NCI-H1048 (cell line): ENCODE measurements around the gene ATXN10.
"Not testable (repeated sequence)": the region's sequence is repeated elsewhere in the genome, so short reads cannot be mapped to it uniquely, and the experiment has no call there.

ENCODE experiments used
- DNase-seq: peaks from one replicate; lab custom pipeline; 2025; lab: John Stamatoyannopoulos, UW

The ATXN10 gene

DNA sequence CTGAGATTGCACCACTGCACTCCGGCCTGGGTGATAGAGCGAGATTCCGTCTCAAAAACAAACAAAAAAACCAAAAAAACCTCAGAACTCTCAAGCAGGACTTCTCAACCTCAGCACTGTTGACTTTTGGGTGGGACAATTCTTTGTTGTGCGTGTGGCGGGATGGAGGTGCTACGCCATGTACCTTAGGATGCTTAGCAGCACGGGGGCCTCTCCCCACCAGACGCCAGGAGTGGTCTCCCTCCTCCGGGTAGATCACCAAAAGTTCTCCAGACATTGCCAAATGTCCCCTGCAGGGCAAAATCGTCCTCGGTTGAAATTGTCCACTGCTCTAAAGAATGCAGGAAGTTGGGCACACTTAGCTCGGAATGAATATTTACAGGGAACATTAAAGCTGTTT is 26.9 kb upstream of the ATXN10 start:
- DNase-seq, result no peak

DNA sequence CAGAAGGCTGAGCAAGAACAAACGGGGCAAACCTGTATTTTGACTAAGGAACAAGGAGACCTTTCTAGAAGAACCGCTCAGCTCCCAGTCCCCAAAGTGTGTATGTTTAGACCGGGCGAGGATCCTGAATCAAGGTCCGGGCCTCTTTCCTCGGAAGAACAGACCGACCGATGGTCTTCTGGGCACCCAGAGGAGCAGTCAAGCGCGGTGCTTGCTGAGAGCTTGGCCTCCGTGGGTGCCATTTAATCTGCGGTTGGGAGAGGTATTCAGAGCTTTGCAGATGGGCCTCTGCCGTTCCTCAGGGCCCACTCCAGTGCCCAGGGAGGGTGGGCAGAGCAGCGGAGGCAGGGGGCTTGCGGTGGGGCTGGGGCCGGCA is 26.5 kb upstream of the ATXN10 start:
- no peak for DNase-seq

DNA sequence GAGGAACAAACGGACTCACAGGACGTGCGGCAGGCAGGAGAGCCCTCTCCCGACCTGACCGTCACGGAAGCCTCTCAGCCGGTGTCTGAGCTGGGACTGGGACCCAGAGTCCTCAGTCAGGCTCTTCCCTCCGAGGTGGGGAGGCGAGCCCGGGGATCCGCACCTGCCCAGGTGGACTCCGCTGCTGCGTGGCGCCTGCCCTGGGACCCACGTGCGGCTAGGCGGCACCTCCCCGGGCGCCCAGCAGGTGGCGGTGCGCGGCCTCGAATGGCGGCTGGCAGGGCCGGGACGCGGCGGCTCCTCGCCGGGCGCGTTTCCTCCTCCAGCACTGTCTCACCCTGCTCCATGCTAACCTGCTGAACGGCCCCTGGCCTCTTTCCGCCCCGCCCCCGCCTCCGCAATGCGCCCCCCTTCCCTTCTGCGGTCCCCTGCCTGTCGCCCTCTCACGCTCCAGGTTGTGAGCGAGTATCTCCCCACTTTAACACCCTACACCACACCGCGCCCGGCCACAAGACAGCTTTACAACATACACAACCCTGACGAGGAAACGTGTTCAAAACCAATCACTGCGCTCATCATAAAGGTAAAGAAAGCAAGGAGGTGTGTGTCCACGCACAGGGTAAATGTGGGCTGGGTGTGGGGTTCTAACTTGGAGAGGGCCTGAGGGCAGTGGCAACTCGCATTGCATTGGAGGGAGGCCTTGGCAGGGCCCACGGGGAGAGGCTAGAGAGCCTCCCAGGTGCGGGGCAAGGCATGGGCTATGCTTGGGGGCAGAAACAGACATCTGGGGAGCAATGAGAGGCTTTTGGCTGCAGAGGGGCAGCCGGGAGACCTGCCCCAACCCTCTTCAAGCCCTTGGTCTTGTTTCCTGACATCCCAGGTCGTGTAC is 25.9 kb upstream of the ATXN10 start:
- peak; percentile 6 for DNase-seq

DNA sequence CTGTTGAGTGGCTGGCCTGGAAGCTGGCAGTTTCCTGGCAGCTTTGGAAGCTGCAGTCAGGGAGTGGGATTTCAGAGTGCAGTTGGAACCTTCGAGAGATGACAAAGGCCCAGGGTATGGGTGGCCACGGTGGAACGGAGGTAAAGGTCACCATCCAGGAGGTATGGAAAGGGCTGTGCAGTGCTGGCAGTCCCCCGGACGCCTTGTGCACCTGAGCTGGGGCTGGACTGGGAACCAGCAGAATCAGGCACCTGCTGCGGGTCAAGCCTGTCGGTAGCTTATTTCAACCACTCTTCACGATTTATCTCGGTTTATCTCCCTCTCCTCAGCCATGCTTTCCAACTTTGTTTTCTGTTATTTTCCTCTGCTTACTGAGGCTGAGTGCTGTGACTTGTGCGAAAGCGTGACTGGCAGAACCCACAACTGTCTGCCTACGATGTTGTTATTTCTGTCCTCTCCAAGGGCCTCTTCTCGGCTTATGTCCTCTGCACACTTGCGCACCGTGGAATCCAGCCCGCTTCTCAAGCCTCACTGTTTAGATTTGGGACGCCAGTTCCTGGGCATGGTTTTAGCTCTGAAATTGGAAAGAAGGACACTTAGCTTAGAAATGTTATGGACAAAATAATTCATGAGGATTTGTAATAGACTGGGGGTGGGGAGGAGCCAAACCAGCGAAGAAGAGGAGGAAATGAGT is 24.0 kb upstream of the ATXN10 start:
- no peak for DNase-seq

DNA sequence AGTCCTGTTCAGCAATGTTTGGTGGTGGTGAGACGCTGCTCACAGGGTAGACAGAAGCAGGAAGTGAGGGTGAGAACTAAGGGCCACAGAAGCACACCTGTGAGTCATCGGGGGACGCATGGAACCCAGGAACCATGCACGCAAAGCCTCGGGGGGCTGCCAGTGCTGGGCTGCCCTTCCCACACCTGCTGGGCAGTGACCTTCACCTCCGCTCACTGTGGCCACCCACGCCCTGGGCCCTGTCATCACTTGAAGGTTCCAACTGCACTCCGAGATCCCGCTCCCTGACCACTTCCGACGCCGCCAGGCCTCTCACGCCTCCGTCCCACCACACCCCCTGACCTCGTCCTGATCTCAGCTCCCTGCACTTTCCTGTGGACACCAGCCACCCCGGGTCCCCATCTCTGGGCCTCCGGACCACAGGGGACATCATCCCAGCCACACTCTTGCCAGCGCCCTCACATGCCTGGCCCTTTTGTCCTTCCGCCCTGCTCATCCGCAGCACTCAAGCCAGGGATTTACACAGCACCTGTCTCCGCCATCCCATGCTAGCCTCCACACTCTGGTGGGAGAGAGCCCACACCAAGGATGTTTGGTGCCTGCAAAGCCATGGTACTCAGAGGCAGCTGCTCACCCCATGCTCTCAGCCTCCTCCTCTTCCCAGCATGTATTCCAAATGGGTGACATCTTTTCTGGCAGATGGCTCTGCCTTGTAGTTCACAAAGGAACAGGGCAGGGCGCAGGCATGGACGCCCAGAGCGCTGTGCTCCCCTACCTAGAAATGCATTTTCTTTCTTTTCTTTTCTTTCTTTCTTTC is 23.1 kb upstream of the ATXN10 start:
- no peak for DNase-seq

DNA sequence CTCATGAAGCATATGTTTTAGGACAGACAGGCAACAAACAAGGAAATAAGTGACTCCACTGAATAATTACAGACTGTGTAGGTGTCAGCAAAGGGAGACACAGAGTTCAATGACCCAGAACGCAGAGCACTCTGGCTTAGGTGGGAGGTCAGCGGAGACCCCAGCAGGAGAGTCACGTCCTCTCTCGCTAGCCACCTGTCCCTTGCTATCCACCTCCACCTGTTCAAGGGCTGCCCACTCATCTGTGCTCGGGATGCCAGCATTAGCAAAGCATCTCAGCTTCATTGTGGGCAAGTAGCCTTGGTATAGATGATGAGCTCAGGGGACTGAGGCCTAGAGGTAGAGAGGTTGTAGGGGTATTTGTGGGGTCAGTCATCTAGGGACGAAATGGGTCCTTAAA is 21.8 kb upstream of the ATXN10 start:
- DNase-seq, result no peak

DNA sequence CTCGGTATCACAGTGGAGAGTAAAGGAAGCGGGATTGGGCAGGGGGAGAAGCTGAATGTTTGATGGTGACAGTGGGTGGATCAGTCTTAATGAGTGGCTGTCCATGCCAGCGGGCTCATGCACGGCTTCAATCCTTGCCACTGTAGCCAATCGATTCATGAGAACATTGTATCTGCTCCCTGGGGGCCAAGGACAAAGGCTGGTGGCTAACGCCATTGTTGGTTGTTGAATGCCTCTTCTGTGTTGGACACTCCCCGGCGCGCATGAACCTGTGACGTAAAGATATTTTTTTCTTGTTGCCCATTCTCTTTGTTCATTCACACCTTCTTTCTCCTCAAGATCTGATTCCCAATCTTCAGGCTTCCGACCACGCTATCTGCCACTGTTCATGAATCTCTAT is 20.9 kb upstream of the ATXN10 start:
- no peak for DNase-seq

DNA sequence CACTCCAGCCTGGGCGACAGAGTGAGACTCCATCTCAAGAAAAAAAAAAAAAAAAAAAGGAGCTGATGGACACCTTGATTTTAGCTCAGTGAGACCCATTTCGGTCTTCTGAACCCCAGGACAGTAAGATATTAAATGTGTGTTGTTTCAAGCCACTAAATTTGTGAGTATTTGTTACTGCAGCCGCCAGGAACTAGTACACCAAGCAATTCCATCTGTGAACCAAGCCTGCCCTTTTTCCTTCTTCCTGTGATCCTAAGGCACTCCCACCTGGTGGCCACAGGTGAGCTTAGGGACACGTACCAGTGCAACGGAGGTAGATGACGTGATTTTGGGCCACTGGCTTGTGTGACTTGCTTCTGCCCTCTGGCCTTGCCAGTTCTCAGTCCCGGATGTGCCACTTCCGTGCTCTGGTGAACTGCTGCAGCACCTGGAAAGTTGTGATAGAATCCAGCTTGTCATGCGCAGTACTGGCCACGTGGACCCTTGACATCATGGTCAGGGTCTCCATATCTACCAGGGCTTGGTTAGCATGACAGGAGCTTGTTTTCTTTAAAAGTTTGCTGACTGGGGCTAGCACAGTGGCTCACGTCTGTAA is 19.6 kb upstream of the ATXN10 start:
- no peak for DNase-seq

DNA sequence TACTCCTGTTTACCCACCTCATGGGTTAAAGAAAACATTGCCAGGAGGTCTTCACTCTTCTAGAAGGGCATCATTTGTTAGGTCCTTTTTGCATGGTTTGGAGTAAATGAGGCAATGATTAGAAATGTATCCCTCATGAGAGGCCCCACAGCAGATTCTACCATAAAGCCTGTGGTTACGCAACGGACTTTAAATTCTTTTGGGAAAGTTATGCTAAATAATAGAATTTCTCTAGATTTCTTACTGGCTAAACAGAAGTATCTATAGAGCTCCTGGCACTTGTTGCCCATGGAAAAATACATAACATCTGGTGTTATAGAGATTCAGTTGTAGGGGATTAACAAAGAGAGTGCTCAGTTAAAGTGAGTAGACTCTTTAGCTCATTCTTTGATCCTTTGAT is 15.1 kb upstream of the ATXN10 start:
- DNase-seq, result no peak

DNA sequence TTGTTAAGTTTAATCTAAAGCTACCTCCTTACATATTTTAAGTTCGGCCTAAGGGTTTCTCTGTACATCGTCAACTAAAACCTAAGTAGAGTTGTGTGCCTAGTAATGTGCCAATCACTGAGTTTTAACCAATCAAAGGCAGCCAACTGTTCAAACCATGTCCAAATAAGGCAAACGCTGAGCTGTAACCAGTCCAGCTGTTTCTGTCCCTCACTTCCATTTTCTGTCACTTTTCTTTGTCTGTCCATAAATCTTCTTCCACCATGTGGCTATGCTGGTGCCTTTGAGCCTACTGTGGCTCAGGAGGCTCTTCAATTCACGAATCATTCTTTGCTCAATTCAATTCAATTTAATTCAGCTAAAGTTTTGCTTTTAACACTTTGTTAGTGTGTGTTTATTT is 13.9 kb upstream of the ATXN10 start:
- DNase-seq, result no peak

DNA sequence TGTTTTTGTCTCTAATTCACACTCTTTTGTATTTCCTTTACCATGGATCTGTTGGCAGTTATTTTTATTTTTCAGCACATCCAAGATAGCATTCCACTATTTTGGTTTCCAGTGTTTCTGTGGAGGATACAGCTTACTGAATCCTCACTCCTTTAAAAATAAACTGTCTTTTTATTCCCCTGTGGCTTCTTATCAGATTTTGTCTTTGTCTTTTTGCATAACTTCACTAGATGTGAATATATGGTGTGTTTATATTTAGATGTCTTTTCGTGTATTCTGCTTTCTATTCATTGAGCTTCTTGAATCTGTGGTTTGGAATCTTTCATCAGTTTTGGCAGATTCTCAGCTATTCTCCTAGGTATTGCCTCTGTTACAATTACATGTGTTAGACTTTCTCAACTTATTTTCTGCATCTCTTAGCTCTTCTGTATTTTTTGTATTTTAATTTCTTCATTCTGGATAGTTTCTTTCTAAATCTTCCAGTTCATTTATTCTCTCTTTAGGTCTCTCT is 7.4 kb upstream of the ATXN10 start:
- DNase-seq, result no peak

DNA sequence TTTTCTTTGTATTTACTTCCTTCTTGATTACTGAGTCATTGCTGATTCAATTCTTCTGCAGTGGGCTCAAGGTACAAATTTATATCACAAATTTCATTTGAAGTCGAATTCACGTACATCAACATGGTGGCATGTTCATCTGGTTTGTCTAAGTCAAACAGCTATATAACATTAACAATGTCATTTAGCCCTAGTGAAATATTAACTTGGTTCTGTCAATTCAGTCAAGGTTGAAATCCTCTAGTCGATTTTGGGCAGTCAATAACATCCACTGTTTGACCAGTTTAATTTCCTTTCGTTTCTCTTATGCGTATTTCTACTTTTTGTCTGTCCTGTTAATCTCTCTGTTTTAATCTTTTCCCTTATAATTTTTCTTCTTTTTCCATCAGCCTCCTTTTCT is 4.1 kb upstream of the ATXN10 start:
- no peak for DNase-seq

DNA sequence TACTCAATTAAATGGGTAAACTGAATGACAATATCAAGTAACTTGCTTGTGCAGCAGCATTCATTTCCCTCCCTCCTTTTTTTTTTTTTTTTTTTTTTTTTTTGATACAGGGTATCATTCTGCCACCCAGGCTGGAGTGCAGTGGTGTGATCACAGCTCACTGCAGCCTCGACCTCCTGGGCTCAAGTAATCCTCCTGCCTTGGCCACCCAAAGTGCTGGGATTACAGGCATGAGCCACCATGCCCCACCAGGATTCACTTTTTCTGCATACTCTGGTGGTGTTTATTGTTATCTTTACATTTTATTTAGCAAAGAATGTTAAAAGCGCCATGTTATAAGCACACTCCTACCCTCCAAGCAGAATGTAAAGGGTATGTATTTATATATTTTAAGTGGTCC is 1.3 kb upstream of the ATXN10 start:
- not testable (repeated sequence) for DNase-seq

DNA sequence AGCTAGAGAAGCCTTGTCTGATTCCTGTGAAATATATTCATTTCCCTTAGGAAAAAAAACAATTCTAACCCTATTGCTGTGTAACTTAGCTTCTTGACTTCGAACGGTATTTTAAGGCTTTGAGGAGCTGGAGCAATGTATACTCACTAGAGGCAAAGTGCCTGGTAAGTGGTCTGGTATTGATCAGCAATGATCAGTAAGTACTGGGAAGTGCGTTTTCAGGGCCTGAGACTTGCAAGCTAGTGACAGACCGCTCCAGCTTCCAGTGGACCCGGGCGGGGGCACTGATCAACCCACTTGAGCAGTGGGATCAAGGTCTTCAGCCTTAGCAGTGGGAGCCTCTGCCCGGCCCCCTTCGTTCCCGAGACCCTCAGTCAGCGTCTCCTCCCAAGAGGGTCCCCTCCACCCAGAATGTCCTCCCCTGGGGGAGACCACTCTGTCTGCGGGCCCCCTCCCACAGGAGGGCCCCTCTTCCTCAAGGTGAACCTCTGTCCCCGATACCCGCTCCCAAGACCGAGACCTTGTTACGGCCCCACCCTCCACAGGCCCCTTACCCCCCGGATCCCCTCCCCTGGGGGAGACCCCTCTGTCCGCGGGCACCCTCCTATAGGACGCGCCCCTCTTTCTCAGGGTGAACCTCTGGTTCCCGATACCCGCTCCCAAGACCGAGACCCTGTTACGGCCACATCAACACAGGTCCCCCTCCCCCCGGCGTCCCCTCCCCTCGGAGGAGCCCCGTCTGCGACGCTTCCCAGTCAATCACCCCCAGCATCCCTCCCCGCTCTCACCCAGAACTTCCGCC is 452 bp upstream of the ATXN10 start:
- DNase-seq, result no peak

DNA sequence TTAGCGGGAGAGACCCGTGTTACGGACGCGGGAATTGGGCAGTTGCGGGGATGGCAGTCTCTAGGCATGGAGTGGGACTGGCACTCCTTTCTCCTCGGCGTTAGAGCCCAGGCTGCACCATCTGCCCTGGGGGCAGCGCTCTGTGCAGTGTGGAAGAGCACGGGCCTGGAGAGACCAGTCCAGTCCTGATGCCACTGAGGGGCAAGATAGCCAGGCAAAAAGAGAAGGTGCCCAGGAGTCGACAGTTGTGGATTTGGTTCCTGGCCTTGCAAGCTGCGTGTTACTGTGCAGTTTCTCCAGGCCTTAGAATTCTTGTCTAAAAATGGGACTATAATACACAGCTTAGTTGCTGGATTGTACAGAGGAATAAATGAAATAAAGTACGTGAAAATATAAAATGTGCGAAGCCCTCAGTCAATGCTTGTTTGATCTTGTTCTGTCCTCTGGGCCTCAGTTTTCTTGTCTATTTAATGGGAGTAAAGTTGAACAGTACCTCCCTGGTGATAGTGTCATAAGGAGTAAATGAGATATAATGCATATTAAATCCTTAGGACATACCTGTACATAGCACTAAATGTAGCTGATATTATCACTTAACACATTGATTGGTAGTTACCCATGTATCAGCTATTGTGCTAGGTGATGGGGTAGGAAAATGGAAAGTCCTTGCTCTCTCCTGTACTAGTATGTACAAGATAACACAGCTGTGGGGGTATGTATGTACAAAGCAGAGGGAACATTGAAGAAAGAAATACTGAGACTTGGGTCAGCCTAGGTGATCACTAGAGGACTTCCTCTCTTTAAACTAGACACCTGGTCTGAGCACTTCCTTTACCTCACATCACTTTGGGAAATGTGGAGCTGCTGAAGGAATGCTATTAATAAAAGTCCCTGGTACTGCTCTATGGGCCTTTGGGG is 1.2 kb downstream of the ATXN10 start:
- no peak for DNase-seq

DNA sequence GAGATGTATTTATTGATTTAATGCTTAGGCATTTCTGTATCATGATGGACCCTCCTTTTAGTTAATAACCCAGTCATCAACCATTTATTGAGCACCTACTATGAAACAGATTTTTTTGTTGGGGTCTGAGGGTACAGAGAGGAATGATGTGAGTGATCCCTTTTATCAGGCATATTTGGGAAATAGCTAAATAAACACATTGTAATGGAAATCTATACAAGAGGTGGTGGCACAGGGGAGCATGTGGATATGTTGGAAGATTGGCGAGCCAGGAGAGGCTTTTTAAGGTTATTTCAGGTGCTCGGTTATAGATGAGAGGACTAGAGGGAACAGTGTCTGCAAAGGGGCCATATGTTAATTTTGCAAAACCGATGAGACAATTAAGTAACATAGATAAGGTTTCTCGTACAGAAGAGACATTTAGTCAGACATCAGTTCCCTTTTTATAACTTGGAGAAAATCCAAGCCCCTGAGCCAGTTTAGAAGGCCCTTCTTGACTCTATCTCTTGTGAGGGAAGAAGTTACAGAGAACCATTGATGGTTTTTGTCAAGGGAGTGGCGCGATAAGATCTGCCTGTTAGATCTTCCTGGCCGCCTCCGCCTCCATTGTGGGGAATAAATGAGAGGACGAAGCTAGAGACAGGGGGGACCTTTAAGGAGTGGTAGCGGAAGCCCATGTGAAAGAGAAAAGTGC is 2.0 kb downstream of the ATXN10 start:
- no peak for DNase-seq

DNA sequence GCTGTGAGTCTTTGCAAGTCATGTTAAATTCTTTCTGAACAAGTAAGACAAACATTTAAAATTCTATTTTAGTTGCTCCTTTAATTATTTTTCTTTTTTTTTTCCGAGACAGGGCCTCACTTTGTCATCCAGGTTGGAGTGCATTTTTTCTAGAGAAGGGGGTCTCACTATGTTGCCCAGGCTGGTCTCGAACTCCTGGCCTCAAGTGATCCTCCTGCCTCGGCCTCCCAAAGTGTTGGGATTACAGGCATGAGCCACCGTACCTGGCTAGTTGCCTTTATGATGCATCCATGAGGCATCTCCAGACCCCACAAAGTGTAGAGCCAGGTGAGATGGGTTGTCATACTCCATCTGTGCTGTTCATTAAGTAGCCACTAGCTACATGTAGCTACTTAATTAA is 4.4 kb downstream of the ATXN10 start:
- no peak for DNase-seq

DNA sequence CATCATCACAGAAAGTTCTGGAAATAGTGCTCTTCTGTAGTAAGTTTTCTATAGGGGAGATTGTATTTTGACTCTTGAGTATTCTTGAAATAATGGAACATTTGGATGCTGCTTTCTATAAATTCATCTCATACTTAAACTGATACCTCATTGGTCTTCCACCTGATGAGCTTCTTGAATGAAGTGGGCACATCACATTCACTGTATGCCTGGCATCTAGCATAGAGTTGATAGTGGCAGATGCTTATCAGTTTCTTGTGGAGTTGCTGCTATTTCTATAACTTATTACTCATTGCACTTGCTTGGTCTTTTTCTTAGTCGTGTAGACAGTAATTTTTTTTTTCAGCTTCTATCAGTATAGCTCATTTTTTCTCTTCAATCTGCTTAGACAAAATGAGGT is 5.4 kb downstream of the ATXN10 start:
- DNase-seq, result no peak
